Adrenal gland (tissue), 12 donors: ENCODE results near the gene DOCK11. TPM values are rescaled to one million over a fixed set of nuclear protein-coding genes. Genes with fewer than 3 reads are reported as not detected.
"Not testable (repeated sequence)": the region's sequence is repeated elsewhere in the genome, so short reads cannot be mapped to it uniquely, and the experiment has no call there.

Source experiments
- DNase-seq, 7 donors: peaks; one replicate each; pipeline ENCODE4 v3.0.0-alpha.2; 2019 to 2020
- H3K27ac ChIP-seq, 5 donors: fragments of 200-600 bp; sonication (generic) in 4 of 5; 1 replicate in 3 of 5; 2 replicates in 2 of 5; pipeline versions ENCODE4 v1.5.1 to v1.8.0; 2016 to 2020; ENCODE audit warnings: mild to moderate bottlenecking in 1 of 5
- H3K27me3 ChIP-seq: fragments of 200-600 bp; 2 replicates; pipeline ENCODE4 v1.8.0; 2021
- H3K36me3 ChIP-seq, 2 donors: fragments of 200-600 bp; replicated peaks in 1 of 2; 1 replicate in 1 of 2; 2 replicates in 1 of 2; pipeline versions ENCODE4 v1.5.1 to v1.8.0; 2018 to 2022
- H3K4me1 ChIP-seq, 2 donors: fragments of 200-600 bp; replicated peaks in 1 of 2; 1 replicate in 1 of 2; 2 replicates in 1 of 2; pipeline versions ENCODE4 v1.5.1 to v1.8.0; 2018 to 2021
- H3K4me3 ChIP-seq, 4 donors: fragments of 200-600 bp; sonication (generic) in 3 of 4; one replicate each; pipeline ENCODE4 v1.5.1; 2016 to 2018
- H3K9me3 ChIP-seq, 3 donors: fragments of 200-600 bp; sonication (generic) in 1 of 3; replicated peaks in 1 of 3; 1 replicate in 2 of 3; 2 replicates in 1 of 3; pipeline versions ENCODE4 v1.5.1 to v1.8.0; 2016 to 2021
- CTCF ChIP-seq, 6 experiments: fragments of 450-650 bp in 4 of 6; fragments of 200-600 bp in 2 of 6; sonication (generic) in 1 of 6; IDR thresholded peaks; 1 replicate in 5 of 6; 2 replicates in 1 of 6; pipeline versions ENCODE4 v1.5.1 to v1.8.0; 2016 to 2021; ENCODE audit warnings: antibody characterized with exemption in 6 of 6, mild to moderate bottlenecking in 2 of 6, moderate library complexity in 1 of 6
- POLR2A ChIP-seq, 2 donors: fragments of 450-650 bp; IDR thresholded peaks; one replicate each; pipeline ENCODE4 v1.6.1; 2017; ENCODE audit warnings: antibody characterized with exemption in 2 of 2, mild to moderate bottlenecking in 2 of 2, moderate library complexity in 1 of 2
- WGBS, 4 donors: extraction: QIAGEN DNeasy Blood & Tissue Kit in 2 of 4; methylation state at CpG; one replicate each; pipeline versions ENCODE4 v1.1.5 to v1.1.7; 2013 to 2017; 5-methylcytosine and 5-hydroxymethylcytosine counted together
- intact Hi-C, 2 donors: fragments of 100-400 bp; cut with DNase I; formaldehyde crosslinking; loops; one replicate each; pipeline versions ENCODE4 v1.14.1 to v1.15.0; 2022 to 2023
- polyA plus RNA-seq, 3 donors: library from polyadenylated mRNA; stranded (reverse); fragments of 200-250 nt in 2 of 3; fragments of 350-450 nt in 1 of 3; fragmentation: Illumina TruSeq in 1 of 3; extraction: RNeasy Lipid Tissue Mini Kit (QIAGEN cat#74804) in 1 of 3; gene quantifications; one replicate each; pipeline ENCODE4 v1.2.3, GENCODE V29; 2013 to 2014
- total RNA-seq, 9 donors: library from RNA; depleted of rRNA in 4 of 9; stranded (reverse); fragments of >200 nt in 4 of 9; fragments of 120-200 nt in 1 of 9; fragmentation: NEBNext Ultra II Directional in 1 of 9; extraction: Animal tissue kit (Norgen Biotek cat#: 25700) in 1 of 9; gene quantifications; one replicate each; pipeline versions ENCODE4 v1.1.0 to v1.2.4, GENCODE V29; 2013 to 2023
- donor health status: healthy with polysubstance abuse.
- donor health status: Bipolar disorder and iron deficiency.
- donor health status: DM: yes; HTN: yes; CAD: no.
- donor health status: DM: no; HTN: no; CAD: no.
- donor health status: DM: no; HTN: no; CAD: no.
- donor health status: DM: yes; HTN: yes; CAD: no.

DOCK11 gene
- total and polyA plus RNA-seq, 12 donors = 4.8 to 28.1 (median 13.2) TPM

GRCh38 chrX:118464501-118464900, 31.1 kb upstream of the DOCK11 start:
- no peaks in the 10 kb centered on the region for H3K9me3 ChIP-seq

GRCh38 chrX:118468122-118468521, 27.5 kb upstream of the DOCK11 start:
- Histone ChIP-seq H3K4me3 (no peak overlapping the region), H3K9me3 (no peaks in the 10 kb centered on the region), H3K27me3 (peaks cover 6% of the 10 kb centered on the region), H3K27ac (no peak overlapping the region), H3K36me3 (no peaks in the 10 kb centered on the region), H3K4me1 (no peaks in the 10 kb centered on the region)
- no peak for DNase-seq
- TF ChIP-seq CTCF (IDR thresholded peaks at IDR 0.05) (no peak), POLR2A (IDR thresholded peaks at IDR 0.05) (no peak)
- intact Hi-C loops = loop anchor here in 1 of 2 donors (10.0 kb wide), 1 partner anchor 137 kb away; no protein-coding TSS in a partner anchor
- WGBS, 4 donors = 55 to 71% (median 62%) methylated on average over 3 to 7 of the region's 7 CpGs

More at GRCh38 chrX:118464501-118464900, 31.1 kb upstream of the DOCK11 start:
- whole genome bisulfite sequencing, 4 donors = 53 to 62% (median 56%) methylated on average over 6 of the region's 6 CpGs
- no peaks in the 10 kb centered on the region for H3K36me3 ChIP-seq
- no peaks in the 10 kb centered on the region for H3K4me1 ChIP-seq
- no peak overlapping the region for H3K27ac ChIP-seq
- TF ChIP-seq CTCF (IDR thresholded peaks at IDR 0.05) (no peak), POLR2A (IDR thresholded peaks at IDR 0.05) (no peak)
- H3K4me3 ChIP-seq = no peak overlapping the region
- no peak for DNase-seq
- intact Hi-C loops = loop anchor here in 1 of 2 donors (10.0 kb wide), 1 partner anchor 140 kb away; no protein-coding TSS in a partner anchor
- H3K27me3 ChIP-seq = peaks cover 6% of the 10 kb centered on the region

GRCh38 chrX:118470721-118471347, 24.8 kb upstream of the DOCK11 start:
- H3K27me3 ChIP-seq, H3K27ac ChIP-seq, H3K4me1 ChIP-seq, DNase-seq, H3K9me3 ChIP-seq, intact Hi-C loops, H3K36me3 ChIP-seq, H3K4me3 ChIP-seq: not testable (repeated sequence)
- WGBS, 4 donors = 80 to 90% (median 85%) methylated on average over 5 of the region's 5 CpGs

GRCh38 chrX:118474586-118474985, 21.0 kb upstream of the DOCK11 start:
- 37 to 65% (median 62%) methylated on average over 4 to 6 of the region's 6 CpGs for WGBS, 4 donors

More at GRCh38 chrX:118474586-118474985, 21.0 kb upstream of the DOCK11 start:
- no peak overlapping the region for H3K27ac ChIP-seq
- H3K9me3 ChIP-seq = no peaks in the 10 kb centered on the region
- H3K4me3 ChIP-seq = no peak overlapping the region
- no peak for DNase-seq
- intact Hi-C loops = no loop called here
- no peaks in the 10 kb centered on the region for H3K36me3 ChIP-seq
- TF ChIP-seq POLR2A (IDR thresholded peaks at IDR 0.05) = no peak
- TF ChIP-seq CTCF (IDR thresholded peaks at IDR 0.05) = no peak
- H3K27me3 ChIP-seq = no peaks in the 10 kb centered on the region
- no peaks in the 10 kb centered on the region for H3K4me1 ChIP-seq
